GM18499 (cell line): ENCODE results near the gene MCCD1.
"Not testable (repeated sequence)": the region's sequence is repeated elsewhere in the genome, so short reads cannot be mapped to it uniquely, and the experiment has no call there.

ENCODE experiments used
- ATAC-seq: cut with Tn5 transposase; IDR thresholded peaks from one replicate; pipeline ENCODE4 v1.9.1; 2021; ENCODE audit warnings: moderate number of reproducible peaks; ENCODE audit not compliant: insufficient read depth, unreplicated experiment

The MCCD1 gene

DNA sequence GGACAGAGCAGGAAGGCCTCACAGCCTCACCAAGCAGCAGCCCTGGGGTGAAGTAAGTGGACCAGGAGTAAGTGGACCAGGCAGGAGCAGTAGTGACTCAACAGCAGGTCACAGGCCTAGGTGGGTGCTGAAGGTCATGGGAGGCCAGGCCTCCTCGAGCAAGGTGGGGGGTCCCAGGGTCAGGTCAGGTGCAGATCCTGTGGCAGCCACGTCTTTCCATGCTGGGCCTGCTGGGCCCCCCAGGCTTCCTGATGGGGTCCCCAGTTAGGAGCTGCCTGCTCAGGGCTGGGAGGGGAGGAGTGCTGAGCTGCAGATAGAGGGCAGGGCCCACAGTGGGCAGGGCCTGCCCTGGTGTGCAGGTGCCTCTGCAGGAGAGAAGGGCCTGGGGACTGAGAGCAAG is 19.7 kb upstream of the MCCD1 start:
- ATAC-seq: not testable (repeated sequence)

DNA sequence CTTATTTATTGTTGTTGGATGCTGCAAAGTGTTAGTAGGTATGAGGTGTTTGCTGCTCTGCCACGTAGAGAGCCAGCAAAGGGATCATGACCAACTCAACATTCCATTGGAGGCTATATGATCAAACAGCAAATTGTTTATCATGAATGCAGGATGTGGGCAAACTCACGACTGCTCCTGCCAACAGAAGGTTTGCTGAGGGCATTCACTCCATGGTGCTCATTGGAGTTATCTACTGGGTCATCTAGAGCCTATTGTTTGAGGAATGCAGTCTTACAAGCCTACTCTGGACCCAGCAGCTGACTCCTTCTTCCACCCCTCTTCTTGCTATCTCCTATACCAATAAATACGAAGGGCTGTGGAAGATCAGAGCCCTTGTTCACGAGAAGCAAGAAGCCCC is 18.8 kb upstream of the MCCD1 start:
- no peak for ATAC-seq

DNA sequence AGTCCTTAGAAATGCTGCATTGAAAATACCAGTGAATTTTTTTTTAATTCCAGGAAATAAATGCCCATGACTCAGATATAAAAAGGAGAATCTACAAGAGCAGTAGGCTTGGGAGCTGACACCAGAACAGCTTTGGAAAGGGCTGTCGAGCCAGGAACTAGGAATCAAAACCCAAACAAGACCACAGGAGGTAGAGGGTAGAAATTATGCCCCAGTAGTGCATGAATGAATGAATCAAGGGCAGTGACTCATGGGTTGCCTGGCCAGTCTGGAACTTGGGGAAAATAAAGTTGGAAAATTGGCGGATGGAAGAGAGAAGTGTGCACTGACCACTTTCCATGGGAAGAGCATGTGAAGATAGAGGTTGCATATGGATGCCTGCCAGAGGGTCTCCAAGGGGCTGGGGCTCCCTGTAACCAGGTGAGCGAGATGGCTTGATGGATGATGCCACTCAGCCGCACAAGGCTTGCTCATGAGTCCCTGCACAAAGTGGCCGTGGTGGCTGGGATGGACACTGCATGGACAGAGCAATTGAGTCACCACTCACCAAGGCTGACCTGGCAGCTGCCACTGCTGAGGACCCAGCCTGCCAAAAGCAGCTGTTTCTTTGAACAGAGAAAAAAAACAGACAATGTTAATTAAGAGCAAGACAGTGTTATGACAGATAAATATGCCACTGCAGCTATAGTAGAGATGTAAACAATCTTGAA is 15.2 kb upstream of the MCCD1 start:
- ATAC-seq: no peak

GRCh38 chr6:31521835-31522234 is 6.9 kb upstream of the MCCD1 start:
- ATAC-seq: no peak

DNA sequence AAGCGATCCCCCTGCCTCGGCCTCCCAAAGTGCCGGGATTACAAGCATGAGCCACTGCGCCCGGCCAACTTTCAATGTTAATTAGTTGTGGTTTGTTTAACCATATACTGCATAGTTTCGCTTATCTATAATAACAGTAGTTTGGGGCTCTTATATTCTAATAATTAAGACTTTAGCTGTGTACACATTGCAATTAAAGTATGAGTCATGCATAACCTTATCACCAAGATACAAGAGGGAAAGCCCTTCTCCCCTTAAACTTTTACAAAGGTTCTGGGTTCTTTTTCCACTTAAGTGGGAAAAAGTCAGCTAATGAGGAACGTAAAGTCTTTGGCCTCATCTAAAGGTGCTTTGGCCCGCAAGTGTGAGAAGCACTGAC is 3.2 kb upstream of the MCCD1 start:
- no peak for ATAC-seq

DNA sequence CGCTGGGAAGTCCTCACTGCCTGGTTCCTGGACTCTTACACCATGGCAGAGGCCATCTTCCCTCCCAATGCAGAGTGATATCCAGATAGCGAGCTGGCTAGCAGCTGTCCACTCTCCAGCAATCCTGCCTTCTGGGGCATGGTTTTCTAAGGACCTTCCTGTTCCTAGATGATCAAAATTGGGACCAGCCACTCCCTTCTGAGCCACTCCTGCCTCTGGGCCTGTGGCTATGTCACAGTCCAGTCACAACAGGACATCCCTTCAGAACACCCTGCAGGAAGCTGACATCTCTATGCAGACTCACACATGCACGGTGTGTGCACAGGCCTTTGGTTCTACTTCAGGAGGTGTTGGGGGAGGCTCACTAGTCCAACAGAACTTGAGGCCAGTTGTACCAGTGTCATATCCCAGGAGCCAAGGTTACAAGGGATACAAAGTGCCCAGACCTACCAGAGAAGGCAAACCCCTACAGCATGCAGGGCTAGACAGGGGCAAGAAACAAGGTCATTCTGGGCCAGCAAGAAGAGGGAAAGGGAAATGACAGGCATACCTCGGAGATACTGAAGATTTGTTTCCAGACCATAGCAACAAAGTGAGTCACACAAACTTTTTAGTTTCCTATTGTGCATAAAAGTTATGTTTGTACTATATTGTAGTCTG is 2.7 kb upstream of the MCCD1 start:
- no peak for ATAC-seq

- ATAC-seq: no peak
Measured at GRCh38 chr6:31528307-31528777, 420 bp upstream of the MCCD1 start.

DNA sequence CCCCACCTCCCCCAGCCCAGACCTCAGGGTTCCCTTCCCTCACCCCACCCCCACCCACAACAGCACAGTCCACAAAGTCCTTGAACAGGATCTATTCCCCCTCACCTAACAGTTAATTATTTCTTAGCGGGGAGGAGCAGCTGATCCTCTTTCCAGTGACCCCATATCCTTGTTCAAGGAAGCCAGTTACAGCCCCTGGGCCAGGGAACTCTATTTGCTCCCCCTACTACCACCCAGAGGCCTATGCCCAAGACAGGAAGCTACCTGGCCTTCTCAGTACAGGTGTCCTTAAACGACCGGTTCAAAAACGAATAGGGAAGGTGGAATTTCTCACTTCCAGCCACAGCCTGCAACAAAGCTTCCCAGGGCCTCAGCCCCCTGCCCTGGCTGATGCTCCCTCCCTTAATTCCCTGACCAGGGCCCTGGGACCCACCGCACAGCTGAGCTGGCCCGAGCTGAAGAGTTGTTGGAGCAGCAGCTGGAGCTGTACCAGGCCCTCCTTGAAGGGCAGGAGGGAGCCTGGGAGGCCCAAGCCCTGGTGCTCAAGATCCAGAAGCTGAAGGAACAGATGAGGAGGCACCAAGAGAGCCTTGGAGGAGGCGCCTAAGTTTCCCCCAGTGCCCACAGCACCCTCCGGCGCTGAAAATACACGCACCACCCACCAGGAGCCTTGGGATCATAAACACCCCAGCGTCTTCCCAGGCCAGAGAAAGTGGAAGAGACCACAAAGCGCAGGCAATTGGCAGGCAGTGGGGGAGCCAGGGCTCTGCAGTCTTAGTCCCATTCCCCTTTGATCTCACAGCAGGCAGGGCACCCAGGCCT is 778 bp downstream of the MCCD1 start:
- ATAC-seq: no peak

- no peak for ATAC-seq
Measured at GRCh38 chr6:31530659-31531058, 1.9 kb downstream of the MCCD1 start.

- ATAC-seq: no peak
Measured at GRCh38 chr6:31531162-31531561, 2.4 kb downstream of the MCCD1 start.

DNA sequence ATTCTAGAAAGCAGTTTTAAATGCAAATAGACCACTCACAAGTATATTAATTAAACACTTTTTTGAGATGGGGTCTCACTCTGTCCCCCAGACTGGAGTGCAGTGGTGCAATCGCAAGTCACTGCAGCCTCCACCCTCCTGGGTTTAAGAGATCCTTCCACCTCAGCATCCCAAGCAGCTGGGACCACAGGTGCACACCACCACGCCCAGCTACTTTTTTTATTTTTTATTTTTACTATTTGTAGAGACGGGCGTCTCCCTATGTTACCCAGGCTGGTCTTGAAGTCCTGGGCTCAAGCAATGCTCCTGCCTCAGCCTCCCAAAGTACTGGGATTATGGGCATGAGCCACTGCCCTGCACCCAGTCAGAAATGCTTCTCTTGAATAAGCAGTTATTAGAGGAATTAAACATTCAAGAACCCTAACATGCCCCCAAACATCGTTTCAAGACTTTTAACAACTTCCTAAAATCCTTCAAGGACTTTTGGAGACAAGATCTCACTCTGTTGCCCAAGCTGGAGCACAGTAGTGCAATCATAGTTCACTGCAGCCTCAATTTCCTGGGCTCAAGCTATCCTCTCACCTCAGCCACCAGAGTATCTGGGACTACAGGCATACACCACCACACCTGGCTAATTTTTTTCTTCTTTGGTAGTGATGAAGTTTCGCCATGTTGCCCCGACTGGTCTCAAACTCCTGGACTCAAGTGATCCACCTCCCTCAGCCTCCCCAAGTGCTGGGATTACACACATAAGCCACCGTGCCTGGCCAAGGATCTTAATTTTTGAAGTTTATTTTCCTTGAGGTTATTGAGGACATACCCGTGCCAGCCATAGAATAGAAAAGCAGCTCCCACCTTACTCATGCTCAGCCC is 3.2 kb downstream of the MCCD1 start:
- ATAC-seq: no peak

DNA sequence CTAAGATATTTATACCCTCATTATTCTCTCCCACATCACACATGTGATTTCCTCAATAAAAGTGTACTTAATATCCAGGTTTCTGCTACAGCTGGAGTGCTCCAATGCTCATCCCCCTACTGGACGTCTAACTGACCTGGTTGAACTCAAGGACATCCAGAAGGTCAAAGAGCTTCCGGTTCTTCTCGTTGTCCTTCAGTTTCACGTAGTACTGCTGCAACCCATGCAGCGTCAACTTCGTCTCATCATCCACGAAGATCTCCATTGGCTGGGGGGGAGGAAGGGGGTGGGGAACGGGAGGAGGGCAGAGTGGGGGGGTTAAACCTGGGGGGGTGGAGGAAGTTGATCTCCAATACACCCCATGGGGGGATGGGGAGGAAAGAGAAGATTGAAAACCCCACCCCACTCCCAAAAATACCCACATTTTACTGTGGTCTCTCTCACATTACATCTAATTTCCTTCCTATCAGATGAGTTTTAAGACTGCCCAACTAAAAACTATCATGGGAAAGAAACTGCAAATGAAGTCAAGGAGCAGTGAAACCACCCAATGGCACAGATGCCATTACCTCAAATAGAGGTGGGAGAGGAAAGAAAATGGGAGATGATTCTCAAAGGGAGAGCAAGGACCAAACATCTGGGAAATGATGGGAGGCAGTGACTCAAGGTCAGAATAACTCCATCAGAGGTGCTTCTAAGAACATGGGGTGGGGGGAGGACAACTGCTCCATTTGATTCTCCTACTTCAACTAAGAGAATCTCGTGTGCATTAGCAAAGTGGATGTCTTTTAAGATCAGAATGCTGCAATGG is 4.1 kb downstream of the MCCD1 start:
- no peak for ATAC-seq

GRCh38 chr6:31533455-31533841 is 4.7 kb downstream of the MCCD1 start:
- ATAC-seq: no peak

DNA sequence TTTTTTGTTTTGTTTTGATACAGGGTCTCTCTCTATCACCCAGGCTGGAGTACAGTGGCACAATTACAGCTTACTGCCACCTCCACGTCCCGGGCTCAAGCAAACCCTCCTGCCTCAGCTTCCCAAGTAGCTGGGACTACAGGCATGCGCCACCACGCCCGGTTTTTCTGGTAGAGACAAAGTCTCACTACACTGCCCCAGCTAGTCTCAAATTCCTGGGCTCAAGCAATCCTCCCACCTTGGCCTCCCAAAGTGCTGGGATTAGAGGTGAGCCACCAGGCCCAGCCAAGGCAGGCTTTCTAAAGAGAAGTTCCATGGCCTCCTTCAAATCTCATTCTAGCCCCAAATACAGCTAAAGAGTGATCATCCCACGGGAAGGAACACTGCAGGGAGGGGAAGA is 5.2 kb downstream of the MCCD1 start:
- ATAC-seq: no peak

GRCh38 chr6:31534521-31535040 is 5.8 kb downstream of the MCCD1 start:
- ATAC-seq: no peak

DNA sequence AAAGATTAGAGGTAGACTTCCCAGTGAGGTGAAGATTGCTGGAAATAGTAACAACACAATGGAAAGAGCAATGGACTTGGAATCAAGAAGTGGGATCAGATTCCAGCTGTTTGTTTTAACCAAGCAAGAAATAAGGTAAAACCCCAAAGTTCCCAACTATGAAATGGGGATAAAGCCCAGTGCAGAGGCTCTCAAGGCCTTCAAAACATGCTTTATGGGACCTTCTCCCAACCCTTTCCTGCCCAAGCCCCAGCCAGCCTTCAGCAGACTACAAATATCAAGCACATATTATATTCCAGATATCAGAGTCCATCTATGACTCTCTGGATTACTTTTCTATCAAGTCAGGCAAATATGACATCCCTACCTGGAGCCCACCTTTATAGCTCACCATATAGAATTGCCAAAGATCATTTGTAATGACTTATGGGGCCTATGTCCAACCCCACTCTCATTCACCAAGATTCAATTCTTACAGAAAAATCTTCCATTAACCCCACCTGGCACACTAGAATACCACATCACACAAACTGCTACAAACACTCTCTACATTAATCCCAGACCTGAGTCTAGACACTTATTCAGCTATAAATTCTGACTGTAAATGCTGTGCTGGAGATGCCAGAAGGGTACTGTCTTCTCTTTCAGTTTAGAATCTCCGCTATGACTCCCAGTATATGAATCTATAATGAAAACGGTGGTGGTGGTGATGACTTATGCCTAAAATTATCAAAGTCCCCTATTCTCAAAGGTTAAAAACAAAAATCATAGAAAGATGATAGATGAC is 7.0 kb downstream of the MCCD1 start:
- ATAC-seq: no peak

GRCh38 chr6:31538805-31539400 is 10.1 kb downstream of the MCCD1 start:
- ATAC-seq: no peak

- no peak for ATAC-seq
Measured at GRCh38 chr6:31540640-31541039, 11.9 kb downstream of the MCCD1 start.
